Upper lobe of right lung (tissue), 1 donor: Measurements from ENCODE around the gene MTCH2. TPM values are rescaled to one million over a fixed set of nuclear protein-coding genes. Genes with fewer than 3 reads are reported as not detected.
A peak's percentile ranks its signal among the peaks of the same experiment; 100 is the strongest.
"Not testable (repeated sequence)": the region's sequence is repeated elsewhere in the genome, so short reads cannot be mapped to it uniquely, and the experiment has no call there.

Source experiments
- ATAC-seq: fragments of 200-7000 bp; cut with Tn5 transposase; one replicate; pipeline ENCODE4 v1.9.1; 2020; ENCODE audit warnings: mild to moderate bottlenecking, moderate library complexity
- DNase-seq: peaks from one replicate; pipeline ENCODE4 v3.0.0-alpha.2; 2020
- H3K27ac ChIP-seq: fragments of 200-600 bp; one replicate; pipeline ENCODE4 v1.8.0; 2022
- H3K27me3 ChIP-seq: fragments of 200-600 bp; one replicate; pipeline ENCODE4 v1.8.0; 2022; ENCODE audit warnings: mild to moderate bottlenecking
- H3K36me3 ChIP-seq: fragments of 200-600 bp; one replicate; pipeline ENCODE4 v1.8.0; 2022
- H3K4me1 ChIP-seq: fragments of 200-600 bp; one replicate; pipeline ENCODE4 v1.8.0; 2022
- H3K4me3 ChIP-seq: fragments of 200-600 bp; one replicate; pipeline ENCODE4 v1.8.0; 2022; ENCODE audit warnings: mild to moderate bottlenecking
- H3K9me3 ChIP-seq: fragments of 200-600 bp; one replicate; pipeline ENCODE4 v1.8.0; 2022
- intact Hi-C: fragments of 100-400 bp; cut with DNase I; formaldehyde crosslinking; loops from one replicate; pipeline ENCODE4 v1.11.0; 2022
- long read RNA-seq: library from polyadenylated mRNA; unstranded; transcript quantifications from one replicate; pipeline ENCODE4 v2.0.0, GENCODE V29; 2021
- total RNA-seq: library from RNA; stranded (reverse); fragmentation: NEBNext Ultra II Directional; extraction: Animal tissue kit (Norgen Biotek cat#: 25700); gene quantifications from one replicate; pipeline ENCODE4 v1.2.1, GENCODE V29; 2021
- TF ChIP-seq, protein P1 (sequence below): fragments of 200-600 bp; IDR thresholded peaks from one replicate; pipeline ENCODE4 v1.8.0; 2022; ENCODE audit warnings: antibody characterized with exemption
- donor health status: DM: no; HTN: yes; CAD: no; lungs with severe emphysema.

MTCH2 gene
- total RNA-seq: 56.1 TPM
- long read RNA-seq, transcript MTCH2-201 (13 exons, 2,587 nt): major isoform, 53 of 76 reads
- long read RNA-seq, partial matches to known transcripts: 3 of 76 reads
- long read RNA-seq, other reads (novel, unspliced or antisense): 20 of 76 reads

- peak; percentile 97 for DNase-seq
- no peaks in the 10 kb centered on the region for H3K27me3 ChIP-seq
- TF ChIP-seq, protein P1, sequence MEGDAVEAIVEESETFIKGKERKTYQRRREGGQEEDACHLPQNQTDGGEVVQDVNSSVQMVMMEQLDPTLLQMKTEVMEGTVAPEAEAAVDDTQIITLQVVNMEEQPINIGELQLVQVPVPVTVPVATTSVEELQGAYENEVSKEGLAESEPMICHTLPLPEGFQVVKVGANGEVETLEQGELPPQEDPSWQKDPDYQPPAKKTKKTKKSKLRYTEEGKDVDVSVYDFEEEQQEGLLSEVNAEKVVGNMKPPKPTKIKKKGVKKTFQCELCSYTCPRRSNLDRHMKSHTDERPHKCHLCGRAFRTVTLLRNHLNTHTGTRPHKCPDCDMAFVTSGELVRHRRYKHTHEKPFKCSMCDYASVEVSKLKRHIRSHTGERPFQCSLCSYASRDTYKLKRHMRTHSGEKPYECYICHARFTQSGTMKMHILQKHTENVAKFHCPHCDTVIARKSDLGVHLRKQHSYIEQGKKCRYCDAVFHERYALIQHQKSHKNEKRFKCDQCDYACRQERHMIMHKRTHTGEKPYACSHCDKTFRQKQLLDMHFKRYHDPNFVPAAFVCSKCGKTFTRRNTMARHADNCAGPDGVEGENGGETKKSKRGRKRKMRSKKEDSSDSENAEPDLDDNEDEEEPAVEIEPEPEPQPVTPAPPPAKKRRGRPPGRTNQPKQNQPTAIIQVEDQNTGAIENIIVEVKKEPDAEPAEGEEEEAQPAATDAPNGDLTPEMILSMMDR: no peak
- H3K9me3 ChIP-seq: no peaks in the 10 kb centered on the region
- peak; percentile 99 for ATAC-seq
- intact Hi-C loops: no loop called here
- H3K4me1 ChIP-seq: peaks cover 14% of the 10 kb centered on the region
- peak within 1 kb of the TSS; percentile 95 for H3K4me3 ChIP-seq
- peak within 1 kb of the TSS; percentile 89 for H3K27ac ChIP-seq
- H3K36me3 ChIP-seq: peaks cover 15% of the 10 kb centered on the region
Measured at GRCh38 chr11:47642099-47642855, at the start of gene MTCH2. Gene MTCH2, minus strand, starts transcription at chr11:47642559. Its CDS starts 94 bp downstream, at chr11:47642465.

DNA sequence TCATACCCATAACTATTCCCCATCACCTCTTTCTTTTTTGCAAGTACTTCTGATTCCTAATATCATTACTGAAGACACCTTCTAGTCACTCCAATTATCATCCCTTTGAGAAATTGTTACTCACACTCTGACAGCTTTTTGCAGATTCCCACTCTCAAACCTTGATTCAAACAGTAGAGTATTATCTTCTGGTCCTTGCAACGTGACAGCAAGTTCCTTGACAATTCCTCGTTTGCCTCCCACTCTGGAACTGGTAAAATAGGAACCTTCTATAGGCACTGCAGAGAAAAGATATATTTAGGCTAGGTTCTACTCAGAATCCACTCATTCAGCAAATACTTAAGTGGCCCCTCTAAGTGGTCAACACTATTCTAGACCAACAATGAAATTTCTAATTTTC lies 49.6 kb upstream of the MTCH2 start:
- no peak for DNase-seq
- TF ChIP-seq, protein P1: no peak
- H3K27me3 ChIP-seq: no peaks in the 10 kb centered on the region
- no peaks in the 10 kb centered on the region for H3K4me1 ChIP-seq
- H3K27ac ChIP-seq: no peak overlapping the region
- intact Hi-C loops: no loop called here
- H3K36me3 ChIP-seq: no peaks in the 10 kb centered on the region
- ATAC-seq: no peak
- no peaks in the 10 kb centered on the region for H3K9me3 ChIP-seq
- no peak overlapping the region for H3K4me3 ChIP-seq

DNA sequence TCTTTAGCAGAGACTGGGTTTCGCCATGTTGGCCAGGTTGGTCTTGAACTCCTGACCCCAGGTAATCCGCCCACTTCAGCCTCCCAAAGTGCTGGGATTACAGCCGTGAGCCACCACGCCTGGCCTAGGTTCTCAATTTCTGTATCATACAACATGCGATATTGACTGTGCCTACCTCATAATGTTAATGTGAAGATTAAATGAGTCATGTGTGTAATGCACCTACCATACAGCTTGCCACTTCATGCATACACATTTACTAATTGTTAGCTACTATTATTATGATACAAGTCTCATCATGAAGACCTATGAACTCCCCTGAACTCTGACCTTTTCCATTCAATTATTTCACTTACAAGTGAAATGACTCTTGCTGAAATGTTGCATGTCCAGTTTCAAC lies 47.1 kb upstream of the MTCH2 start:
- intact Hi-C loops: no loop called here
- ATAC-seq: no peak

GRCh38 chr11:47688991-47689390 lies 46.6 kb upstream of the MTCH2 start:
- no peaks in the 10 kb centered on the region for H3K9me3 ChIP-seq
- DNase-seq (no peak), ATAC-seq (no peak)
- TF ChIP-seq, protein P1: no peak
- H3K27me3 ChIP-seq: no peaks in the 10 kb centered on the region
- no peaks in the 10 kb centered on the region for H3K4me1 ChIP-seq
- no peak overlapping the region for H3K4me3 ChIP-seq
- intact Hi-C loops: no loop called here
- no peaks in the 10 kb centered on the region for H3K36me3 ChIP-seq
- H3K27ac ChIP-seq: no peak overlapping the region

More for the DNA sequence above, 47.1 kb upstream of the MTCH2 start:
- Histone ChIP-seq H3K4me1 (no peaks in the 10 kb centered on the region), H3K36me3 (no peaks in the 10 kb centered on the region), H3K9me3 (no peaks in the 10 kb centered on the region), H3K27ac (no peak overlapping the region), H3K4me3 (no peak overlapping the region), H3K27me3 (no peaks in the 10 kb centered on the region)
- no peak for DNase-seq
- TF ChIP-seq, protein P1: no peak

- DNase-seq: peak; percentile 22
- no peaks in the 10 kb centered on the region for H3K4me1 ChIP-seq
- TF ChIP-seq, protein P1: no peak
- no peak overlapping the region for H3K27ac ChIP-seq
- H3K9me3 ChIP-seq: no peaks in the 10 kb centered on the region
- peak; percentile 45 for ATAC-seq
- no peaks in the 10 kb centered on the region for H3K36me3 ChIP-seq
- intact Hi-C loops: no loop called here
- H3K27me3 ChIP-seq: no peaks in the 10 kb centered on the region
- H3K4me3 ChIP-seq: no peak overlapping the region
Measured at GRCh38 chr11:47688111-47688510, 45.8 kb upstream of the MTCH2 start.

DNA sequence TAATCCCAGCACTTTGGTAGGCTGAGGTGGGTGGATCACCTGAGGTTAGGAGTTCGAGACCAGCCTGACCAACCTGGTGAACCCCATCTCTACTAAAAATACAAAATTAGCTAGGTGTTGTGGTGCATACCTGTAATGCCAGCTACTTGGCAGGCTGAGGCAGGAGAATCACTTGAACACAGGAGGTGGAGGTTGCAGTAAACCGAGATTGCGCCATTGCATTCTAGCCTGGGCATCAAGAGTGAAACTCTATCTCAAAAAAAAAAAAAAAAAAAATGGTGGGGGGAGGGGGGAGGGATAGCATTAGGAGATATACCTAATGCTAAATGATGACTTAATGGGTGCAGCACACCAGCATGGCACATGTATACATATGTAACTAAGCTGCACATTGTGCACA lies 44.3 kb upstream of the MTCH2 start:
- peak; percentile 31 for DNase-seq

More for the DNA sequence above, 44.3 kb upstream of the MTCH2 start:
- intact Hi-C loops, H3K4me1 ChIP-seq, H3K9me3 ChIP-seq, ATAC-seq, H3K27me3 ChIP-seq, H3K4me3 ChIP-seq, H3K36me3 ChIP-seq, H3K27ac ChIP-seq: not testable (repeated sequence)
